Ureter (tissue), 1 donor: Measurements from ENCODE around the gene NCEH1. TPM values are rescaled to one million over a fixed set of nuclear protein-coding genes. Genes with fewer than 3 reads are reported as not detected.
"Not testable (repeated sequence)": the region's sequence is repeated elsewhere in the genome, so short reads cannot be mapped to it uniquely, and the experiment has no call there.

ENCODE experiments used
- DNase-seq: peaks from one replicate; pipeline ENCODE4 v3.0.0-alpha.2; 2020; ENCODE audit warnings: low spot score
- total RNA-seq: library from RNA; stranded (reverse); gene quantifications from one replicate; pipeline ENCODE4 v1.2.4, GENCODE V29; 2023
- donor health status: DM: yes; HTN: yes; CAD: no.

The NCEH1 gene
- total RNA-seq, 1 donor from 2014 or later = 20.7 TPM

GRCh38 chr3:172675441-172676193, 35.2 kb downstream of the NCEH1 start:
- no peak for DNase-seq

DNA sequence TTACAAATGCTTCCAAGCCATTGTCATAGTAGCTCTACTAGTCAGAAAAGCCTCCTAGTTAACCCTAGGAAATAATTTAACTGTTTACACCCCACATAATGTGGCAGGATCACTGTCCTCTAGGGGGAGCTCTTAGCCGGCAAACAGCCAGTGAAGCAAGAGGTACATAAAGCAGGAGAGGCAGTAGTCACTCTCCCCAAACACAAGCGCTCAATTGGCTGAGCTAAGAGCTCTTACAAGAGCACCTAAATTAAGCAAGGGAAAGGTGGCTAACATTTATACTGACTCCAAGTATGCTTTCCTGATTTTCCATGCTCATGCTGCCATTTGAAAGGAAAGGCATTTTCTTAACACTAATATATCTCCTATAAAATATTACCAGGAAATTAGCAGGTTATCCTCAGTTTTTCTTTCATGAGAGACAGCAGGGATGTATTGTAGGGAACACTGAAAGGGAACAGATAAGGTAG, 37.6 kb downstream of the NCEH1 start:
- DNase-seq = no peak

DNA sequence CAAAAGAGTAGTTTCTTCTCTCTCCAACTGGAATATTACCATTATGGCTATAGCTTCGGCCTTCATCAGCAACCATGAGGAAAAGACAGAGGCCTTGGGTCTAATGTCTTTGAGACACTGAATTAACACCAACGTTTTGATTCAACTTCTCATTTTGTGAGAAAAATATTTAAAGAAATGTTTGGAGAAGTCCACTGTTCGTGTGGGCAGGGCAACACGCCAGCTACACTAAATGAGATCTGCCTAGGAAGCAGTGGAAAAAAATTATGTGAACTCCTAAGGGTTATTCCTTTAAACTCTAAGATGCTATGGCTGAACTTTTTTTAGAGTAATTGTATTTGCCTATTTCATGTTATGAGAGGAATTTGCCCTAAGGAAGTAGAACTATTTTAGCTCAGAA, 41.8 kb downstream of the NCEH1 start:
- DNase-seq = no peak

- peak; percentile 89 for DNase-seq
Measured at GRCh38 chr3:172666873-172667694, 43.8 kb downstream of the NCEH1 start.

- DNase-seq = no peak
Measured at GRCh38 chr3:172666181-172666872, 44.5 kb downstream of the NCEH1 start.

GRCh38 chr3:172665510-172665909, 45.4 kb downstream of the NCEH1 start:
- not testable (repeated sequence) for DNase-seq

GRCh38 chr3:172660421-172660820, 50.4 kb downstream of the NCEH1 start:
- not testable (repeated sequence) for DNase-seq

GRCh38 chr3:172659246-172660002, 51.4 kb downstream of the NCEH1 start:
- no peak for DNase-seq

DNA sequence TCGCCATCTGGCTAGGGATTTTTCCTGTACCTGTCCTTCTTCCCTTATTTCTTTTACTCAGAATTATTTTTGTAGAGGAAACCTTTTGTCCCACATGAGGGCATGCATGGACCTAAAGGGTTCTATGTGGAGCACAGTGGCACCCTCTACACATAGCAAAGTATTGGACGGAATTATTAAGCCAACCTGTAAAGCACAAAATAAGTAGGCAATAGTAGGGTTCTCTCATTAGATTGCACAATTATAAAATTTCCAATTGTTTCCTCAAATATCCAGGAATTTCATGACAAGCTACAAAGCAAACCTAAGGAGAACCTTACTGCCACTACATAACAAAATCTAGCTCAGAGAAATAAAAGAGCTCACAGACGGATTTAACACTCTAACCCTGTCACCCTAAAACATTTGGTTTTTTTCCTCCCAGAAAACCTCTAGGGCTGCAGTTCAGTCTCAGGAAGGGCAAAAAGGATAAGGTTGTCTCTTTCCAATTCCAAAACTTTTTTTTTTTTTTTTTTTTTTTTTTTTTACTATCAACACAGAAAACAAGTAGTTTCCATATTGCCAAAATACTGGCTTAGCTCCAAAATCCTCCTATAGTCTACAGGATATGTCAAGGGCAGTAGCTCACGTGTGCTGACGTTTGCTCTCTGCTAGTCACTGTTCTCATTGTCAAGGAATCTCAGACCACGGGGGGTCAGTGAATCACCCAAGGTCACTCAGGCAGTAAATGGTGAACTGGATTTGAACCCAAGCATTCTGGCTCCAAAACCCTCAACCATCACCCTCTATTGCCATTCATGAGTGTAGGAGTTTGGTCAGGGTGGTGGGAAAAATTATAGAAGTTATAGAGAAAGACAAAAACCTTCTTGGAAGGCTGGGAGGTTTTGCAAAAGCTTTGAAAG, 52.3 kb downstream of the NCEH1 start:
- no peak for DNase-seq

- no peak for DNase-seq
Measured at GRCh38 chr3:172656602-172657001, 54.3 kb downstream of the NCEH1 start.

GRCh38 chr3:172655388-172655787, 55.5 kb downstream of the NCEH1 start:
- DNase-seq = no peak

DNA sequence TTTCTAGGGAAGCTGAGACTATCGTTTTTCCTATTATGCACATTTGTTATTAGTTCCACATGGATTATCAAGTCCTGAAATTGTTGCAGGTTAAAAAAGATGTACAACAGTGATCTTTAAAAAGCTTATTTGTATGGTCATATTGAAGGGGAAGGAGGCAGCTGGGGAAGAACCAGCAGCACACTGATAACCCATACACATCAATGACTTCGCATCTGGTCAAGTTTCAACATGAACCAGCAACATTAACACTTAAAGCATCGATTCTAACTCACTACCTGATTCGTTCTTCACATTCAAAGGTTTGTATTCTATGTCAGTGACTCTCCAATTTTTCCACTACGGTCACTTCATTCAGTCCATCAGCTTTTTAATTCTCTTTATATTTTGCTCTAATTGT, 56.4 kb downstream of the NCEH1 start:
- DNase-seq = no peak

- no peak for DNase-seq
Measured at GRCh38 chr3:172653004-172653572, 57.8 kb downstream of the NCEH1 start.

DNA sequence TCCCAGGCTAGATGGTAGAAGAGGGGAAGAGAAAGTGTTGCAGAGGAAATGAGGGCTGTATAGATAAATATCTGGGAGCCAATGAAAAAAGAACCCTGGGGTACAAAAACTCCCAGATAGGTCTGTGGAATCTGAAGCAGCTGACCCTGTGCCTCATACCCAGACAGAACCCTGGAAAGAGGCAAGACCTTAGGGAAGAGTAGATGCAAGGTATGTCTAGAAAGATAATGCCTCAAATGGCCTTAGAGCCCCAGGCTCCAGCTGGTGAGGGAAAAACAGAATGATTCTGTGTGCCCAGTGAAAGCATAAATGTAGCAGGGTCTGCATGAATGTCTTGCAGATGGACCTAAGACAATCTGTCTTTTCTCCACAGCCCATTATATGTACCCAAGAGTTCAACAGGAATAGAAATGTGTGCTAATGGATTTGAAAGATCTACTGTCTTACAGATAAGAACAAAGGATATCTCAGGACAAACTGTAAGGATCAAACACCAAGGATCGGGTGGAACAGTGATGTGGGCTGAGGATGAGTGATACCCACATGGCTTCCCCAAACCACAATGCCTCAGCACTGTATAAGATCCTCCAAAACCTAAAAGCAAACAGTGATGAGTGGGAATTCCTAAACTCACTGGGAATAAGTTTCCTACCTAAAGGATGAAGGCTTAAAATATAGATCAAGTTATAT, 58.8 kb downstream of the NCEH1 start:
- DNase-seq = no peak

DNA sequence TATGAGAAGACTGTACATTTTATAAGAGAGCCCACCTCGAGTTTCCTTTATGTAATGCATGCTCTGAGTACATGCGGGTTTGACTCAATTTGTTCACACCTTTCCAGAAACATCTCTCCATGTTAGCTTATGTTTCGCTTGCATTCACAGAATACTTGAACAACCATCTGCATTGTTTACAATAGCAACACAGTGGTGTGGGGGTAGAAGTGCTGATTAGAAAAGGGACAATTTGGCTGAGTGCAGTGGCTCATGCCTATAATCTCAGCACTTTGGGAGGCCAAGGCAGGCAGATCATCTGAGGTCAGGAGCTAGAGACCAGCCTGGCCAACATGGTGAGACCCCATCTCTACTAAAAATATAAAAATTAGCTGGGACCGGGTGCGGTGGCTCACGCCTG, 60.9 kb downstream of the NCEH1 start:
- DNase-seq = no peak

DNA sequence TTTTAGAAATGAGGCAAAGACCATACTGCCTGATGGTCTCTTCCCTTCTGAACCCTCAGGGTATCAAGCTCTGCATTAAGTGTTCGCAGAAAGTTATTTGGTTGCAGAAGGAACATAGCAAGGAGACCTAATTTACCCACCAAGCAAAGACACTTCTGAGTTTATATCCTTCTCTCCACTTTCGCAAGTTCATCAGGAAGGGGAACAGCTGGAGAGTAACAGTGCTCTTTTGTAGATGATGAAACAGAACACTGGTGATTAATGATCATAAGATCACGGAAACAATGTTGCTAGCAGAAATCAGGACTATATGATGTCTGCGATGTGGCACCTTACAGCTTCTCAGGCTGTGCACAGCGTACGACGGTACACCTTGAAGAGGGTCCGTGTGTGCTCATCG, 62.1 kb downstream of the NCEH1 start:
- DNase-seq = no peak

DNA sequence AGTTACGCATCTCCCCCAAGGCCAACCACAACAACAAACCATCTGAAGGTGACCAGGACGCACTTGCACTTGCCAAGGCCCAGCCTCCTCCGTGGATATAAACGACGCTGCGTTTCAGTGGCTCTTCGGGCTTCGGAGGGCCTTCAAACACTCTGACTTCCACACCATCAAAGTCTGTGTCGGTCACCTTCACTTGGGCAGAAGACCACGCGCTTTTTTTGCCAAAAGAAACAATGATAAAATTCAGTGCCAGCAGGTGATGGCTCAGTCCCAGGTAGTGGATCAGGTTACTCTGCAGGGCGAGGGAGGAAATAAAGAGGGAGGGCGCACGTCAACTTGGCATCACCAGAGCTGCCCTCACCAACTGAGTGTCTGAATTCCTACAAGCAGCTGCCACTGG, 63.0 kb downstream of the NCEH1 start:
- peak; percentile 45 for DNase-seq

- no peak for DNase-seq
Measured at GRCh38 chr3:172647080-172647479, 63.8 kb downstream of the NCEH1 start.

GRCh38 chr3:172646439-172647015, 64.3 kb downstream of the NCEH1 start:
- DNase-seq = peak; percentile 48
